K562 (cell line): ENCODE data around the gene ENTPD3. TPM values are rescaled to one million over a fixed set of nuclear protein-coding genes. Genes with fewer than 3 reads are reported as not detected.

Experiments
- ATAC-seq: fragments of 200-7000 bp; cut with Tn5 transposase; 3 replicates; pipeline ENCODE4 v1.9.1; 2020; ENCODE audit warnings: moderate library complexity
- BruUV-seq: library from RNA; stranded (reverse); fragments of 400-500 nt; replicated peaks from 2 replicates; lab custom pipeline; 2021; lab: Mats Ljungman, UMichigan
- CTCF ChIA-PET: fragments of 300-600 bp; formaldehyde crosslinking; extraction: SDS; loops from one replicate; lab custom pipeline; 2021; ENCODE audit warnings: low intra/inter-chr PET ratio; lab: Yijun Ruan, JAX
- POLR2A ChIA-PET: fragments of 300-600, 350-650 bp; sonication (Branson Sonifier 250); formaldehyde crosslinking; extraction: SDS; loops from one replicate; lab custom pipeline; 2021; ENCODE audit warnings: antibody characterized with exemption, inconsistent platforms; lab: Yijun Ruan, JAX
- DNase-seq, 4 experiments: peaks; one replicate each; pipeline versions ENCODE4 v3.0.0 to v3.0.0-alpha.2; 2011 to 2018; ENCODE audit warnings: low spot score in 3 of 4, mixed read lengths in 3 of 4; ENCODE audit errors: extremely low read depth in 1 of 4
- FAIRE-seq: peaks from 2 replicates; lab custom pipeline; 2011; peaks lifted over from hg19 to GRCh38; lab: Jason Lieb, UNC
- H2AFZ ChIP-seq: 2 replicates; pipeline ENCODE4 v1.6.0; 2011; ENCODE audit warnings: low read depth, low read length, control low read depth, inconsistent platforms
- H3K27ac ChIP-seq: fragments of 200-600 bp; 3 replicates; pipeline ENCODE4 v1.8.0; 2011; ENCODE audit warnings: low read depth, mild to moderate bottlenecking, control low read depth, inconsistent platforms, low read length, moderate library complexity, mixed read lengths; ENCODE audit errors: extremely low read depth
- H3K27me3 ChIP-seq, 2 experiments: fragments of 300-600 bp in 1 of 2; 2 replicates in 1 of 2; 3 replicates in 1 of 2; pipeline versions ENCODE4 v1.6.0 to v1.8.0; 2011; ENCODE audit warnings: inconsistent platforms in 2 of 2, low read length in 2 of 2, mild to moderate bottlenecking in 1 of 2, mixed read lengths in 1 of 2, moderate library complexity in 1 of 2; ENCODE audit not compliant: control insufficient read depth in 2 of 2, insufficient read depth in 2 of 2
- H3K36me3 ChIP-seq: fragments of 300-600 bp; 3 replicates; pipeline ENCODE4 v1.8.0; 2011; ENCODE audit warnings: mild to moderate bottlenecking, low read length, inconsistent platforms; ENCODE audit not compliant: control insufficient read depth, insufficient read depth
- H3K4me1 ChIP-seq, 2 experiments: fragments of 200-600 bp in 1 of 2; replicated peaks in 1 of 2; 2 replicates in 1 of 2; 3 replicates in 1 of 2; pipeline versions ENCODE4 v1.5.1 to v1.8.0; 2011; ENCODE audit warnings: inconsistent platforms in 2 of 2, low read length in 2 of 2, mild to moderate bottlenecking in 1 of 2, mixed read lengths in 1 of 2, moderate library complexity in 1 of 2; ENCODE audit not compliant: control insufficient read depth in 2 of 2, insufficient read depth in 2 of 2
- H3K4me2 ChIP-seq: 2 replicates; pipeline ENCODE4 v1.6.1; 2011; ENCODE audit warnings: low read length, control low read depth, inconsistent platforms, mixed read lengths; ENCODE audit not compliant: insufficient read depth
- H3K4me3 ChIP-seq: fragments of 200-600 bp; sonication (generic), shearing (Covaris generic); 2 replicates; pipeline ENCODE4 v1.5.1; 2016; ENCODE audit warnings: control low read depth, inconsistent platforms
- H3K79me2 ChIP-seq: fragments of 200-600 bp; 3 replicates; pipeline ENCODE4 v1.8.0; 2011; ENCODE audit warnings: low read length, inconsistent platforms; ENCODE audit not compliant: control insufficient read depth, insufficient read depth
- H3K9ac ChIP-seq, 2 experiments: 2 replicates each; pipeline versions ENCODE4 v1.6.0 to v1.6.1; 2011; ENCODE audit warnings: low read depth in 2 of 2, low read length in 2 of 2, control low read depth in 1 of 2, inconsistent platforms in 1 of 2, mild to moderate bottlenecking in 1 of 2, mixed read lengths in 1 of 2; ENCODE audit not compliant: insufficient read depth in 1 of 2
- H3K9me1 ChIP-seq: one replicate; pipeline ENCODE4 v1.6.0; 2011; ENCODE audit warnings: inconsistent platforms, mild to moderate bottlenecking, low read length, moderate library complexity; ENCODE audit not compliant: control insufficient read depth, insufficient read depth
- H3K9me3 ChIP-seq: replicated peaks from 2 replicates; pipeline ENCODE4 v1.5.1; 2011; ENCODE audit warnings: low read depth, low read length, inconsistent platforms; ENCODE audit not compliant: control insufficient read depth, insufficient read depth
- H4K20me1 ChIP-seq: replicated peaks from 2 replicates; pipeline ENCODE4 v1.6.1; 2011; ENCODE audit warnings: low read length, inconsistent platforms, mixed read lengths; ENCODE audit not compliant: control insufficient read depth, insufficient read depth
- CHCHD3 ChIP-seq: fragments of 250-450 bp; sonication (Bioruptor Pico); IDR thresholded peaks from 2 replicates; pipeline ENCODE4 v2.1.2; 2022; ENCODE audit warnings: mild to moderate bottlenecking
- ETV1 ChIP-seq: fragments of 450-650 bp; conservative IDR thresholded peaks from 2 replicates; pipeline ENCODE4 v1.6.1; 2016; ENCODE audit warnings: missing genetic modification characterization, control low read depth, low read depth, missing compliant biosample characterization
- FOXM1 ChIP-seq, 2 experiments: fragments of 450-650 bp in 1 of 2; sonication (generic) in 1 of 2; formaldehyde crosslinking in 1 of 2; IDR thresholded peaks; 2 replicates each; pipeline versions ENCODE4 v1.6.1 to v1.9.0; 2017 to 2022; ENCODE audit warnings: low read depth in 2 of 2, mild to moderate bottlenecking in 2 of 2, missing genetic modification reagents in 1 of 2, moderate library complexity in 1 of 2
- HNRNPL ChIP-seq: fragments of 200-400 bp; formaldehyde crosslinking; IDR thresholded peaks from 2 replicates; pipeline ENCODE4 v1.6.1; 2017; ENCODE audit warnings: low read depth, mild to moderate bottlenecking, low read length
- MGA ChIP-seq: fragments of 450-650 bp; IDR thresholded peaks from 2 replicates; pipeline ENCODE4 v1.6.1; 2016; ENCODE audit warnings: mild to moderate bottlenecking, moderate library complexity
- SPI1 ChIP-seq: IDR thresholded peaks from 2 replicates; pipeline ENCODE4 v1.6.1; 2011; ENCODE audit warnings: low read depth, low read length, control low read depth, borderline replicate concordance
- TEAD1 ChIP-seq, 2 experiments: fragments of 450-650 bp in 1 of 2; sonication (generic) in 1 of 2; formaldehyde crosslinking; IDR thresholded peaks; 2 replicates each; pipeline versions ENCODE4 v1.4.0 to v1.8.0; 2020 to 2022; ENCODE audit warnings: mild to moderate bottlenecking in 2 of 2, missing genetic modification reagents in 1 of 2
- ZNF444 ChIP-seq: fragments of 250-450 bp; sonication (Bioruptor Pico); IDR thresholded peaks from 2 replicates; pipeline ENCODE4 v1.4.0; 2020; ENCODE audit warnings: mild to moderate bottlenecking, moderate library complexity
- WGBS: fragments of 100-300 bp; shearing (Covaris generic); methylation state at CpG from one replicate; pipeline ENCODE4 v1.1.6; 2016; ENCODE audit warnings: low coverage, mixed read lengths; ENCODE audit not compliant: insufficient coverage; ENCODE audit errors: missing lambda C conversion rate; 5-methylcytosine and 5-hydroxymethylcytosine counted together
- in situ Hi-C: fragments of 300-500 bp; cut with MboI; formaldehyde crosslinking; loops from 4 replicates; pipeline ENCODE4 v1.15.0; 2018; ENCODE audit warnings: inconsistent platforms, mixed read lengths
- intact Hi-C: fragments of 100-400 bp; cut with micrococcal nuclease; formaldehyde crosslinking; loops from 2 replicates; pipeline ENCODE4 v1.14.2; 2022
- polyA plus RNA-seq, 8 experiments: library from polyadenylated mRNA; depleted of rRNA in 4 of 8; stranded (reverse) in 5 of 8; unstranded in 3 of 8; fragments of >200 nt; fragmentation: Nextera tagmentation in 2 of 8; fragmentation: Illumina TruSeq in 1 of 8; extraction: Ambion mirVana in 2 of 8; extraction: Trizol in 1 of 8; gene quantifications; 2 replicates each; pipeline versions ENCODE4 v1.2.1 to v1.2.3, GENCODE V29; 2011 to 2014; ENCODE audit warnings: inconsistent platforms in 1 of 8, missing spikeins in 1 of 8
- total RNA-seq, 7 experiments: library from RNA; depleted of rRNA in 6 of 7; stranded (reverse); fragments of >200 nt in 6 of 7; fragmentation: Illumina TruSeq in 2 of 7; extraction: Trizol in 2 of 7; gene quantifications; 2 replicates each; pipeline versions ENCODE4 v1.2.1 to v1.2.3, GENCODE V29; 2011 to 2021; ENCODE audit warnings: low replicate concordance in 1 of 7
- TF ChIP-seq, protein P1 (sequence below): conservative IDR thresholded peaks from 2 replicates; pipeline ENCODE4 v1.6.1; 2011; ENCODE audit warnings: low read depth, mild to moderate bottlenecking, low read length; ENCODE audit not compliant: control insufficient read depth

ENTPD3 gene
- total and polyA plus RNA-seq, 9 of the 15 experiments (the other 6 are each of a cell fraction or from before 2014, with no cell fraction given) = 0.23 to 2.1 (median 0.58) TPM

DNA sequence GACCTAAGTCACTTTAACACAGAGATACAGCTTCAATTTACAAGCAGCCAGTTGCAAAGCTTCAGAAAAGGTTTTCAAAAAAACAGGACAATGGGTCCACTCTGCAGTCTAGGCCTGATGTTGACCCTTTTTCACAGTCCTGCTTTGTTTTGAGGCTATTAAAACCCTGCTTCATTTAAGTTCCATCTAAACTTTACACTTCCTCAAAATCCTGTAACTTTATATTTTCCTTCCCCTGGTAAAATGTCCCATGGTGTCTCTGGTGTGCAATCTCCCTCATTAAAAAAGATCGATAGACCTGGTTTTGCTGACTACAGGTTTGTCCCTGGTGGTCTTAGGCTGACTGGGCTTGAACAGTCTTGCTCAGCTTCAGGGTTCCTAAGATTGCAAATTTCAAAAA lies 65.1 kb downstream of the ENTPD3 start:
- intact Hi-C loops = loop anchor here (2.0 to 10.0 kb wide), 2 partner anchors 73 to 1067 kb away; partner anchors contain the start of genes SLC25A38 and ZNF621
- BruUV-seq = no TSS peak
- Histone ChIP-seq H3K9me1 (no peaks in the 10 kb centered on the region), H4K20me1 (no peaks in the 10 kb centered on the region), H3K4me2 (peak overlapping the region; percentile 85), H2AFZ (peak overlapping the region; percentile 95), H3K9ac (peak overlapping the region; percentile 15 to 81; a peak in 3 of 4 replicates), H3K79me2 (peaks cover 10% of the 10 kb centered on the region), H3K36me3 (no peaks in the 10 kb centered on the region), H3K4me3 (peak overlapping the region; percentile 57), H3K27ac (peak overlapping the region; percentile 86; the same call in 2 of the 3 replicates), H3K4me1 (peaks cover 5 to 11% of the 10 kb centered on the region in 2 experiments; a peak in 4 of 5 replicates), H3K27me3 (no peaks in the 10 kb centered on the region), H3K9me3 (no peaks in the 10 kb centered on the region)
- ChIA-PET CTCF (no interaction called here), POLR2A (interaction anchor here (0.8 to 4.4 kb wide), 6 partner anchors 8 to 158 kb away, joined by 3 to 37 read pairs (median 4); no protein-coding TSS in a partner anchor)
- no peak for DNase-seq
- in situ Hi-C loops = loop anchor here (25.0 kb wide), 1 partner anchor 1040 kb away; the partner anchor contains the start of gene RPSA
- ATAC-seq = no peak
- FAIRE-seq = no peak
- 45% methylated on average over 1 of the region's 1 CpG for WGBS
- no peak for TF ChIP-seq TEAD1 (CRISPR knock-in tag; IDR thresholded peaks at IDR 0.05)
- no peak for TF ChIP-seq ETV1 (tag)
- no peak for TF ChIP-seq CHCHD3 (CRISPR knock-in tag)
- TF ChIP-seq, protein P1, sequence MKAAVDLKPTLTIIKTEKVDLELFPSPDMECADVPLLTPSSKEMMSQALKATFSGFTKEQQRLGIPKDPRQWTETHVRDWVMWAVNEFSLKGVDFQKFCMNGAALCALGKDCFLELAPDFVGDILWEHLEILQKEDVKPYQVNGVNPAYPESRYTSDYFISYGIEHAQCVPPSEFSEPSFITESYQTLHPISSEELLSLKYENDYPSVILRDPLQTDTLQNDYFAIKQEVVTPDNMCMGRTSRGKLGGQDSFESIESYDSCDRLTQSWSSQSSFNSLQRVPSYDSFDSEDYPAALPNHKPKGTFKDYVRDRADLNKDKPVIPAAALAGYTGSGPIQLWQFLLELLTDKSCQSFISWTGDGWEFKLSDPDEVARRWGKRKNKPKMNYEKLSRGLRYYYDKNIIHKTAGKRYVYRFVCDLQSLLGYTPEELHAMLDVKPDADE = no peak
- TF ChIP-seq ZNF444 (CRISPR knock-in tag) = no peak
- TF ChIP-seq HNRNPL = no peak
- TF ChIP-seq FOXM1 (IDR thresholded peaks at IDR 0.05; ENCODE audit: low read depth) = no peak
- no peak for TF ChIP-seq FOXM1 (CRISPR knock-in tag; IDR thresholded peaks at IDR 0.05; ENCODE audit: low read depth)
- TF ChIP-seq MGA = no peak
- TF ChIP-seq SPI1 = peak; percentile 59
